ENCODE data around the gene TSHZ2. TPM values are rescaled to one million over a fixed set of nuclear protein-coding genes. Genes with fewer than 3 reads are reported as not detected.

TSHZ2 gene
- total RNA-seq, 1 donor from 2014 or later = 12.6 TPM

- TF ChIP-seq, protein P1, sequence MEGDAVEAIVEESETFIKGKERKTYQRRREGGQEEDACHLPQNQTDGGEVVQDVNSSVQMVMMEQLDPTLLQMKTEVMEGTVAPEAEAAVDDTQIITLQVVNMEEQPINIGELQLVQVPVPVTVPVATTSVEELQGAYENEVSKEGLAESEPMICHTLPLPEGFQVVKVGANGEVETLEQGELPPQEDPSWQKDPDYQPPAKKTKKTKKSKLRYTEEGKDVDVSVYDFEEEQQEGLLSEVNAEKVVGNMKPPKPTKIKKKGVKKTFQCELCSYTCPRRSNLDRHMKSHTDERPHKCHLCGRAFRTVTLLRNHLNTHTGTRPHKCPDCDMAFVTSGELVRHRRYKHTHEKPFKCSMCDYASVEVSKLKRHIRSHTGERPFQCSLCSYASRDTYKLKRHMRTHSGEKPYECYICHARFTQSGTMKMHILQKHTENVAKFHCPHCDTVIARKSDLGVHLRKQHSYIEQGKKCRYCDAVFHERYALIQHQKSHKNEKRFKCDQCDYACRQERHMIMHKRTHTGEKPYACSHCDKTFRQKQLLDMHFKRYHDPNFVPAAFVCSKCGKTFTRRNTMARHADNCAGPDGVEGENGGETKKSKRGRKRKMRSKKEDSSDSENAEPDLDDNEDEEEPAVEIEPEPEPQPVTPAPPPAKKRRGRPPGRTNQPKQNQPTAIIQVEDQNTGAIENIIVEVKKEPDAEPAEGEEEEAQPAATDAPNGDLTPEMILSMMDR (IDR thresholded peaks at IDR 0.05) = no peak
- no peaks in the 10 kb centered on the region for H3K27me3 ChIP-seq (ENCODE audit: low read depth)
- H3K4me3 ChIP-seq = no peak overlapping the region
- no peak for DNase-seq
- ATAC-seq = no peak
- no peak overlapping the region for H3K27ac ChIP-seq
- no peaks in the 10 kb centered on the region for H3K9me3 ChIP-seq
- intact Hi-C loops (cut with DNase I) = no loop called here
- no peaks in the 10 kb centered on the region for H3K36me3 ChIP-seq
- no peaks in the 10 kb centered on the region for H3K4me1 ChIP-seq
Observed at GRCh38 chr20:53174454-53174853, 202.3 kb downstream of the TSHZ2 start.

DNA sequence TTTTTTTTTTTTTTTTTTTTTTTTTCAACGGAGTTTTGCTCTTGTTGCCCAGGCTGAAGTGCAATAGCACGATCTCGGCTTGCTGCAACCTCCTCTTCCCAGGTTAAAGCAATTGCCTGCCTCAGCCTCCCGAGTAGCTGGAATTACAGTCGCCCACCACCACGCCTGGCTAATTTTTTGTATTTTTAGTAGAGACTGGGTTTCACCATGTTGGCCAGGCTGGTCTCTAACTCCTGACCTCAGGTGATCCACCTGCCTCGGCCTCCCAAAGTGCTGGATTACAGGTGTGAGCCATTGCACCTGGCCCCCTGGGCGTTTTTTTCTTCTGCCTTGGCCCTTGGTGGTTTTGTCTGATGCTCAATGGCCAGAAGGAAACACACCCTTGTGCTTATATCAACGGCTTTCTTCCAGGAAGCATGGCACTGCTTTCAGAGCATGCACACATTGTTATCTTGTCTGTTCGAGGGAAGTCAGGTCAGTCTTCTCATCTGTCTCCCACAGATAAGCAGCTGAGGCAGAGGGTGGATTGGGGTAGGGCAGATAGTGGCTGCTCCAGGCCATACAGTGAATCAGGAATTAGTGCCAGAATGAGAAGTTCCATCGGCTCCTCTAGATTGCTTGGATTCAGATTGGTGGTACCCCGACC lies 203.1 kb downstream of the TSHZ2 start:
- DNase-seq (no peak), ATAC-seq (no peak)
- Histone ChIP-seq H3K4me1 (no peaks in the 10 kb centered on the region), H3K9me3 (no peaks in the 10 kb centered on the region), H3K36me3 (no peaks in the 10 kb centered on the region), H3K4me3 (no peak overlapping the region), H3K27me3 (ENCODE audit: low read depth) (no peaks in the 10 kb centered on the region), H3K27ac (no peak overlapping the region)
- TF ChIP-seq, protein P1 (IDR thresholded peaks at IDR 0.05) = no peak
- intact Hi-C loops (cut with DNase I) = no loop called here

DNA sequence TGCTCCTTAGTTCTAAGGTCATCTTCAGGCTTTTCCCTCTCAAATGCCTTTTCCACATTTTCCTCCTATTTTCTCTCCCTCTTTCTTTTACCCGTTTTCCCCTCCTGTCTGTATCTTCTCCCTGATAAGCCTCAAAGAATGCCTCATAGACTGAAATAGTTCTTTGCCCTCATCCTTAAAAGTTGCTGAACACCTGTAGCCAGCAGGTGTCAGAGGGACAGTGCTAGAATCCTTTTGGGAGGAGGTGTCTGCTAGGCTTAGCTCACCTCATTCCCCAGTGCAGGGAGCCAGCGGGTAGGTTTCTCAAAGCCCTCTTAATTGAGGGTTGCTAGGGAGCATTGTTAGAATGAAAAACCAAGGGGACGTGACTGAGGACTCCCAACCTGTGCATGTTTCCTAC lies 204.0 kb downstream of the TSHZ2 start:
- no peak overlapping the region for H3K4me3 ChIP-seq
- intact Hi-C loops (cut with DNase I) = no loop called here
- no peak overlapping the region for H3K27ac ChIP-seq
- no peaks in the 10 kb centered on the region for H3K9me3 ChIP-seq
- H3K4me1 ChIP-seq = no peaks in the 10 kb centered on the region
- no peaks in the 10 kb centered on the region for H3K36me3 ChIP-seq
- no peak for ATAC-seq
- no peak for DNase-seq
- no peaks in the 10 kb centered on the region for H3K27me3 ChIP-seq (ENCODE audit: low read depth)
- TF ChIP-seq, protein P1 (IDR thresholded peaks at IDR 0.05) = no peak

- intact Hi-C loops (cut with DNase I) = no loop called here
- H3K4me3 ChIP-seq = no peak overlapping the region
- ATAC-seq = no peak
- no peak for DNase-seq
- no peaks in the 10 kb centered on the region for H3K27me3 ChIP-seq (ENCODE audit: low read depth)
- H3K36me3 ChIP-seq = no peaks in the 10 kb centered on the region
- no peak overlapping the region for H3K27ac ChIP-seq
- no peaks in the 10 kb centered on the region for H3K4me1 ChIP-seq
- TF ChIP-seq, protein P1 (IDR thresholded peaks at IDR 0.05) = no peak
- H3K9me3 ChIP-seq = no peaks in the 10 kb centered on the region
Observed at GRCh38 chr20:53177687-53178086, 205.5 kb downstream of the TSHZ2 start.

DNA sequence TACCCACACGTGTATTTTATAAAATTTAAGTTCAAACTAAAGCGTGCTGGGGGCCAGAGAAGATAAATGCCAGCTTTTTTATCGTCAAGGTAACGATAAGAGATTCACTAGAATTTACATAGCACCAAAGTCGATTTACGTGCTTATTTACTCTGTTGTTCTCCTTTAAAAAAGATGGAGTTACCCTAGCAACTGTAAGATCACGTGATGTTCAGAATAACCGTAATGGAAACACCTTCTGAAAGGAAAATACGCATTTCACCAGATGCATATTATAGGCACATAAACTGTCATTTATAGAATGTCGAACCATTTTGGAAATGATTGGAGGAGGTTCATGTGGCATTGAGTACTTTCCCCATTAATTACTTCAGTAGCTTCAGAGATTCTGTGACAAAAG lies 207.6 kb downstream of the TSHZ2 start:
- Histone ChIP-seq H3K36me3 (no peaks in the 10 kb centered on the region), H3K4me3 (no peak overlapping the region), H3K27ac (no peak overlapping the region), H3K4me1 (no peaks in the 10 kb centered on the region), H3K27me3 (ENCODE audit: low read depth) (no peaks in the 10 kb centered on the region), H3K9me3 (no peaks in the 10 kb centered on the region)
- no peak for ATAC-seq
- intact Hi-C loops (cut with DNase I) = no loop called here
- TF ChIP-seq, protein P1 (IDR thresholded peaks at IDR 0.05) = no peak
- DNase-seq = no peak
